Fibroblast of mammary gland (primary cell): ENCODE results near the gene KCNJ6.
A peak's percentile ranks its signal among the peaks of the same experiment; 100 is the strongest.
"Not testable (repeated sequence)": the region's sequence is repeated elsewhere in the genome, so short reads cannot be mapped to it uniquely, and the experiment has no call there.

Experiments
- DNase-seq: peaks from one replicate; pipeline ENCODE4 v3.0.0-alpha.2; 2010; ENCODE audit warnings: low read depth
- H3K4me3 ChIP-seq: 2 replicates; pipeline ENCODE4 v1.5.1; 2011; ENCODE audit warnings: low read depth, mild to moderate bottlenecking, low read length, moderate library complexity; ENCODE audit not compliant: control insufficient read depth
- TF ChIP-seq, protein P1 (sequence below): conservative IDR thresholded peaks from 2 replicates; pipeline ENCODE4 v1.5.1; 2011; ENCODE audit warnings: low read depth, low read length, inconsistent platforms; ENCODE audit not compliant: control insufficient read depth, insufficient read depth

The KCNJ6 gene

DNA sequence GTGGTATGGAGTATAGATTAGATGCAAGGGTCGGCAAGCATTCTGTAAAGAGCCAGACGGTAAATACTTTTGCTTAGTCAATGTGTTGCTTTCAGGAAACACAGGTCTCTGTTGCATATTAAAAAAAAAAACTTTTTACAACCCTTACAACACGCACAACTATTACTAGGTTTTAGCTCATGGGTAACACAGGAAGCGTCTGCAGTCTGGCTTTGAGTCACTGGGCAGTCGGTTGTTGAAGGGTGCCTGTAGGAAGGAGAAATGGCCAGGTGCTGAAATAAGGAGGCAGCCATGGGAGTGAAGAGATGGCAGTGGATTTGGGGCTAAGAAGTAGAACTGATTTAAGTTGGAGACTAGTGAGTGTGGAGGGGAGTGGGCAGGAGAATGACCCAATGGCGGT lies 192.1 kb downstream of the KCNJ6 start:
- TF ChIP-seq, protein P1, sequence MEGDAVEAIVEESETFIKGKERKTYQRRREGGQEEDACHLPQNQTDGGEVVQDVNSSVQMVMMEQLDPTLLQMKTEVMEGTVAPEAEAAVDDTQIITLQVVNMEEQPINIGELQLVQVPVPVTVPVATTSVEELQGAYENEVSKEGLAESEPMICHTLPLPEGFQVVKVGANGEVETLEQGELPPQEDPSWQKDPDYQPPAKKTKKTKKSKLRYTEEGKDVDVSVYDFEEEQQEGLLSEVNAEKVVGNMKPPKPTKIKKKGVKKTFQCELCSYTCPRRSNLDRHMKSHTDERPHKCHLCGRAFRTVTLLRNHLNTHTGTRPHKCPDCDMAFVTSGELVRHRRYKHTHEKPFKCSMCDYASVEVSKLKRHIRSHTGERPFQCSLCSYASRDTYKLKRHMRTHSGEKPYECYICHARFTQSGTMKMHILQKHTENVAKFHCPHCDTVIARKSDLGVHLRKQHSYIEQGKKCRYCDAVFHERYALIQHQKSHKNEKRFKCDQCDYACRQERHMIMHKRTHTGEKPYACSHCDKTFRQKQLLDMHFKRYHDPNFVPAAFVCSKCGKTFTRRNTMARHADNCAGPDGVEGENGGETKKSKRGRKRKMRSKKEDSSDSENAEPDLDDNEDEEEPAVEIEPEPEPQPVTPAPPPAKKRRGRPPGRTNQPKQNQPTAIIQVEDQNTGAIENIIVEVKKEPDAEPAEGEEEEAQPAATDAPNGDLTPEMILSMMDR = no peak
- H3K4me3 ChIP-seq = no peak overlapping the region
- no peak for DNase-seq

DNA sequence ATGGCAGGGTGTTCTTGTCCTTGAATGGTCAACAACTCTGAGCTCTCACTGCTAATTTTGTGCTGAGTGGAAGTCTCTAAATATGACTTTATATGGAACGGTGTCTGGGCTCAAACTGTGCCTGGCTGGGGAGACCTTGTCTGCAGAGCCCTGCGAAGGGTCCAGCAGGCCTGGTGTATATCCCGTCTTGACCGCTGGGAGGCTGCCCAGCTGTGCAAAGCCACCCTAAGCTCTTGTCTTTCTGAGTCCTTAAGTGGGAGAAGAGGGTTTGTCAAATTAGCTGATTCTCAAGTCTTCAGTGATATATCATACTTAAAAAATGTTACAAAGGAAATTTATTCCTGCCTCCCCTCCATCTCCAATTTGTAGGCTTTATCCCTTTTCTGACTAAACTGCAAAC lies 198.7 kb downstream of the KCNJ6 start:
- H3K4me3 ChIP-seq = no peak overlapping the region
- DNase-seq = no peak
- TF ChIP-seq, protein P1 = no peak

DNA sequence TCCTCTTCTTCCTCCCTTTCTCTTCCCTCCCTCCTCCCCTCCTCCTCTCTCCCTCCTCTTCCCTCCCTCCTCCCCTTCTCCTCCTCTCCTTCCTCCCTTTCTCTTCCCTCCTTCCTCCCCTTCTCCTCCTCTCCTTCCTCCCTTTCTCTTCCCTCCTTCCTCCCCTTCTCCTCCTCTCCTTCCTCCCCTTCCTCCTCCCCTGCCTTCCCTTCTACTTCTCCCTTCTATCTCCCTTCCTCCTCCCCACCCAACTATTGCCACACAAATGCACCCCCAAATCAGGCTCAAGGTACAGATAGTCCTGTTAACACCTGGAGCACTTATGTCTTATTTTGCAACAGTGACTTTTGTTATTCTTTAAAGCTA lies 203.7 kb downstream of the KCNJ6 start:
- H3K4me3 ChIP-seq, DNase-seq: not testable (repeated sequence)

DNA sequence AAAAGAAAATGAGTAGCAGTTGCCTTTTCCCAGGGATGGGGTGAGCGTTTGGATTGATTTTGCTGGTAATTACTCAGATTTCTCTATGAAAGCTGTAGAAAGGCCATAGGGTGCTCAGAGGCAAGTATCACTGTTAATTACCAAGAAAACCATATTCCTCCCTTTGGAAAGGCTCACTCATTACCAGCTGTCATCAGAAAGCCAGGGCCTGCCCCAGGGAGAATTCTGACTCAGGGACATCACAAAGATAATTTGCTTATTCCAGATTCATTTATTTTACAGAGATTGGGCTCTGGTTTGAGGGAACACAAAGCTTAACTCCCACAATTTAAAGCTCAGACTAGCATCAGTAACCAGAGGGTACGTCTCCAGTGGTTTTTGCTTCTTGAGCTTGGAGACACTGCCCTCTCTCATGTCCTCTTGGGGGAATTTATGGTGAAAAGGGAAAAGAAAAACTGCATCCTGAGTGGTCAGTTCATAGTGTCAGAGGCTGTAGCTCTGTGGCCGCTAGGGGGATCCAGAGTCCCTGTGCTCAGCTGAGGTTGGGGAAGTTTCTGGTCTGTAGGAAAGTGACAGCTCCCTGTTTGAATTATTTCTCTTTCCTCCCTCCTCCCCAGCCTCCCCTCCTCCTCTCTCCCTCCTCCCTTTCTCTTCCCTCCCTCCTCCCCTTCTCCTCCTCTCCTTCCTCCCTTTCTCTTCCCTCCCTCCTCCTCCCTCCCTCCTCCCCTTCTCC lies 204.3 kb downstream of the KCNJ6 start:
- DNase-seq = peak; percentile 71
- H3K4me3 ChIP-seq = no peak overlapping the region
- TF ChIP-seq, protein P1 = peak; percentile 98

DNA sequence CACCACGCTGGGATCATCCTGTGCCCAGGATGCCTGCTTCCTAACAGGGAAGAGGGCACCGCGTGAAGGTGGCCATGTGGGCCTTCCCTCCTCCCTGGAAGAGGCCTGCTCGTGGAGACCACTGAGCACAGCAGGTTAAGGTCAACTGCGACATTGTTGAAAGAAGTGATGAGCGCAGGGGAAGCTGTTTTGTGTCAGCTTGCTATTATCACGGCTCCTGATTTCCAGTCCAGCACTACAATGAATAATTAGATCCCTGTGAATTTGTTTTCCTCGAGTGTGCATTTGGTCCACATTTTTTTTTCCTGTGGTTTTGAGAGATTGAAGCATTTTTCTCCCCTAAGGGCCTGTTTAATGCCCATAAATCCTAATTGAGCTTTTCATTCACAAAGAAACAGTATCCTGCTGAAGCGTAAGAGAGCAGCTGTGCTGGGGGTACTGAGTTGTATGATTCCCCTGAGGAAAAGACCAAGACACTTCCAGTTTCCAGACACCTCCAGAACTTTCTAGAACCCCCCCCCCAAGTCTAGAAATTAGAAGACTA lies 204.9 kb downstream of the KCNJ6 start:
- DNase-seq = no peak
- TF ChIP-seq, protein P1 = no peak
- H3K4me3 ChIP-seq = no peak overlapping the region

DNA sequence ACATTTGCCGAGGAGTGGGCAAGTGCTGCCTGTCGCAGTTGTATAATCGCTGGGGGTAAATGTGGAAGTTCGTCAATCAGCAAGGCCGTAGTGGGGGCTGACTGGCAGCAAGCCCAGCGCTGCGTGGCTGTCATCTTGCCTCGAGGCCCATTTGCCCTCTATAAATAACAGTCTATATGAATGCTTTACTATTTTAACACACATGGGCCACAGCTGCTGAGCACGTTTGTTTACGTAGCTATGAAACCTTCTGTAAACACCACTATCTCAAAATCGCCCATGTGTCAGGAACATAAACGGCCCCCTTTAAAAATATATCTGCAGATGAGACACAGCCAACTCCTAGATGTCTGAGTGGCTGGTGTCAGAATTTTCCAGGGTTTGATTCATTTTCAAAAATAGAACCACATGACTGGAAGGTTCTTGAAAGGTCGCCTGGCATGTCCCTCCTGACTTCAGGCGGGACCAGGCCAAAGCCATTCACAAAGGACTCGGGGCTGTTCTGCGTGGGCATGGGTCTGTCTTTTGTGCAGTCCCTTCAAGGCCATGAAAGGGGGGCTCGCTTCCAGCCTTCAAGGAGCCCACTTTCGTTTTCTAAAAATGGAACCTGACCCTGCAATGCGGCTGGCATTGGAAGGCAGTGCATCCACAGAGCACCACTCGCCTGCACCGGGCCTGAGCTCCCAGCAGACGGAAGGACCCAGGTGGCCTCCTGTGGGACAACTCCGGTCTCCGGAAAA lies 205.5 kb downstream of the KCNJ6 start:
- no peak for DNase-seq
- TF ChIP-seq, protein P1 = no peak
- H3K4me3 ChIP-seq = no peak overlapping the region

DNA sequence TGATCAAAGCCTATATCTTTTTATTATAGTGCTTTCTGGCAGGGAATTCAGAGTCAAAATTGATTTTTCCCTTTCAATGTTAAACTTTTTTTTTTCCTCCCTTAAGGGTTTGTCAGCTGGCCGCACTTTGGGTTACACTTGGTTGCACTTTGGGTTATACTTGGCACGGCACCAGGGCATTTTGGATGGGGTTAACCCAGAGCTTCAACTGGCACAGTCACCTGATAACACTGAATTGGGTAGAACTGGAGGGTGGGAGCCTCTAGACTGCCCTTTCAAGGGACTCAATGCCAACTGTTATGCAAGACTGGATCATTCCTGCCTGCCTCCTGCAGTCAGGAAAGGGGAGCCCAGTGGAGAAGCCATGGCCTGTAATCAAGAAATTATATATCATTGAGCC lies 211.5 kb downstream of the KCNJ6 start:
- DNase-seq = no peak
- TF ChIP-seq, protein P1 = no peak
- no peak overlapping the region for H3K4me3 ChIP-seq
